HepG2 (cell line): ENCODE data around the gene RNF208. TPM values are rescaled to one million over a fixed set of nuclear protein-coding genes. Genes with fewer than 3 reads are reported as not detected.

Experiments
- ARHGAP35 ChIP-seq: sonication (generic); formaldehyde crosslinking; IDR thresholded peaks from 2 replicates; pipeline ENCODE4 v1.9.0; 2022; ENCODE audit warnings: mild to moderate bottlenecking, inconsistent platforms, moderate library complexity, missing genetic modification reagents, borderline replicate concordance
- ARID4A ChIP-seq: sonication (generic); formaldehyde crosslinking; IDR thresholded peaks from 2 replicates; pipeline ENCODE4 v1.5.0; 2020; ENCODE audit warnings: mild to moderate bottlenecking, missing genetic modification reagents, borderline replicate concordance
- CHCHD3 ChIP-seq: sonication (generic); formaldehyde crosslinking; IDR thresholded peaks from 2 replicates; pipeline ENCODE4 v1.8.0; 2022; ENCODE audit warnings: mild to moderate bottlenecking, missing genetic modification reagents, moderate library complexity
- NKX3-1 ChIP-seq: sonication (generic); formaldehyde crosslinking; IDR thresholded peaks from 2 replicates; pipeline ENCODE4 v1.5.0; 2020; ENCODE audit warnings: missing genetic modification reagents
- PHB2 ChIP-seq: fragments of 450-650 bp; IDR thresholded peaks from 2 replicates; pipeline ENCODE4 v1.6.1; 2018; ENCODE audit not compliant: partially characterized antibody
- PRMT3 ChIP-seq: sonication (generic); formaldehyde crosslinking; IDR thresholded peaks from 2 replicates; pipeline ENCODE4 v1.8.1; 2022; ENCODE audit warnings: low read depth, mild to moderate bottlenecking, moderate library complexity, missing genetic modification reagents, borderline replicate concordance
- RBM22 ChIP-seq: fragments of 200-400 bp; formaldehyde crosslinking; optimal IDR thresholded peaks from 2 replicates; pipeline ENCODE3; 2017; ENCODE audit warnings: mild to moderate bottlenecking, low read length, moderate library complexity
- SATB2 ChIP-seq: sonication (generic); formaldehyde crosslinking; IDR thresholded peaks from 2 replicates; pipeline ENCODE4 v1.5.0; 2020; ENCODE audit warnings: missing genetic modification reagents
- SOX6 ChIP-seq, 2 experiments: fragments of 450-650 bp in 1 of 2; sonication (generic) in 1 of 2; formaldehyde crosslinking in 1 of 2; IDR thresholded peaks; 2 replicates each; pipeline versions ENCODE4 v1.4.0 to v1.6.1; 2017 to 2020; ENCODE audit warnings: antibody characterized with exemption in 1 of 2, mild to moderate bottlenecking in 1 of 2, missing genetic modification reagents in 1 of 2
- STAT6 ChIP-seq: sonication (generic); formaldehyde crosslinking; IDR thresholded peaks from 2 replicates; pipeline ENCODE4 v1.4.0; 2020; ENCODE audit warnings: missing genetic modification reagents, mild to moderate bottlenecking, borderline replicate concordance
- TFDP1 ChIP-seq: IDR thresholded peaks from 2 replicates; pipeline ENCODE4 v1.6.1; 2016; ENCODE audit warnings: missing compliant biosample characterization, missing genetic modification reagents, borderline replicate concordance
- THAP8 ChIP-seq: sonication (generic); formaldehyde crosslinking; IDR thresholded peaks from 2 replicates; pipeline ENCODE4 v1.5.1; 2020; ENCODE audit warnings: missing genetic modification reagents, mild to moderate bottlenecking, borderline replicate concordance
- ZNF598 ChIP-seq: sonication (generic); formaldehyde crosslinking; IDR thresholded peaks from 2 replicates; pipeline ENCODE4 v1.5.1; 2020; ENCODE audit warnings: mild to moderate bottlenecking, missing genetic modification reagents, borderline replicate concordance
- ZNF687 ChIP-seq: sonication (generic); formaldehyde crosslinking; IDR thresholded peaks from 2 replicates; pipeline ENCODE4 v1.5.1; 2020; ENCODE audit warnings: mild to moderate bottlenecking, missing genetic modification reagents, moderate library complexity
- ZSCAN29 ChIP-seq: sonication (generic); formaldehyde crosslinking; conservative IDR thresholded peaks from 2 replicates; pipeline ENCODE4 v1.4.0; 2020; ENCODE audit warnings: mild to moderate bottlenecking, missing genetic modification reagents
- polyA plus RNA-seq, 8 experiments: library from polyadenylated mRNA; depleted of rRNA in 3 of 8; stranded (reverse) in 7 of 8; unstranded in 1 of 8; fragments of >200 nt; fragmentation: Illumina TruSeq in 4 of 8; extraction: Trizol in 4 of 8; gene quantifications; 2 replicates each; pipeline versions ENCODE4 v1.2.1 to v1.2.3, GENCODE V29; 2011 to 2016; ENCODE audit warnings: low read depth in 4 of 8, missing spikeins in 1 of 8, mixed read lengths in 1 of 8; ENCODE audit not compliant: insufficient read depth in 1 of 8
- total RNA-seq, 5 experiments: library from RNA; depleted of rRNA; stranded (reverse); fragments of >200 nt; fragmentation: Illumina TruSeq; extraction: Trizol; gene quantifications; 2 replicates each; pipeline ENCODE4 v1.2.3, GENCODE V29; 2016; ENCODE audit warnings: low read depth in 1 of 5

Gene RNF208
- total and polyA plus RNA-seq, 2 of the 13 experiments (the other 11 are each of a cell fraction or from before 2014, with no cell fraction given), result 1.6 to 2.1 TPM

GRCh38 chr9:137201205-137201868, 20.7 kb downstream of the RNF208 start (continued):
- no peak; the same call in 1 of the 2 replicates for TF ChIP-seq ARID4A
- TF ChIP-seq RBM22, result no peak
- no peak for TF ChIP-seq ARHGAP35
- no peak for TF ChIP-seq PHB2
- no peak for TF ChIP-seq ZSCAN29 (CRISPR knock-in tag)
- no peak for TF ChIP-seq NKX3-1 (CRISPR knock-in tag)
- TF ChIP-seq TFDP1, result no peak
- TF ChIP-seq ZNF598 (CRISPR knock-in tag), result no peak
- no peak for TF ChIP-seq STAT6 (CRISPR knock-in tag)
- TF ChIP-seq PRMT3, result no peak
- peak; percentile 54; the same call in 1 of the 2 replicates for TF ChIP-seq ZNF687 (CRISPR knock-in tag)
- TF ChIP-seq SATB2, result no peak
- no peak for TF ChIP-seq THAP8 (CRISPR knock-in tag)
- no peak for TF ChIP-seq CHCHD3
- TF ChIP-seq SOX6 (IDR thresholded peaks at IDR 0.05), result no peak
- TF ChIP-seq SOX6 (CRISPR knock-in tag; IDR thresholded peaks at IDR 0.05), result peak; percentile 9; the same call in 1 of the 2 replicates
